H1 (cell line): ENCODE measurements around the gene GPC2.

Experiments
- CEBPB ChIP-seq: IDR thresholded peaks from 2 replicates; pipeline ENCODE4 v1.6.1; 2012; ENCODE audit warnings: low read depth, low read length
- CHD1 ChIP-seq: IDR thresholded peaks from 2 replicates; pipeline ENCODE4 v1.6.1; 2012; ENCODE audit warnings: low read depth, low read length, improper control_type of control experiment
- CTCF ChIP-seq, 3 experiments: IDR thresholded peaks; 1 replicate in 2 of 3; 2 replicates in 1 of 3; pipeline versions ENCODE4 v1.5.1 to v1.6.1; 2011; ENCODE audit warnings: low read length in 3 of 3, mild to moderate bottlenecking in 3 of 3, inconsistent platforms in 2 of 3, low read depth in 1 of 3, moderate library complexity in 1 of 3; ENCODE audit not compliant: insufficient read depth in 1 of 3; ENCODE audit errors: control extremely low read depth in 1 of 3
- EP300 ChIP-seq, 2 experiments: IDR thresholded peaks; 1 replicate in 1 of 2; 2 replicates in 1 of 2; pipeline ENCODE4 v1.6.1; 2011 to 2012; ENCODE audit warnings: low read depth in 2 of 2, low read length in 2 of 2, mild to moderate bottlenecking in 2 of 2, borderline replicate concordance in 1 of 2, inconsistent platforms in 1 of 2, moderate library complexity in 1 of 2
- EZH2 ChIP-seq: fragments of 200-600 bp; sonication (generic); IDR thresholded peaks from 2 replicates; pipeline ENCODE4 v1.7.1; 2012; ENCODE audit warnings: low read depth, mild to moderate bottlenecking, moderate library complexity, low read length, inconsistent platforms; ENCODE audit not compliant: severe bottlenecking
- HDAC2 ChIP-seq, 2 experiments: fragments of 300-600 bp in 1 of 2; sonication (generic) in 1 of 2; IDR thresholded peaks; 2 replicates each; pipeline ENCODE4 v1.6.1; 2011 to 2012; ENCODE audit warnings: low read depth in 2 of 2, low read length in 2 of 2, mild to moderate bottlenecking in 2 of 2, moderate library complexity in 2 of 2, borderline replicate concordance in 1 of 2, inconsistent platforms in 1 of 2
- KDM1A ChIP-seq: fragments of 200-600, 300-600 bp; sonication (generic); IDR thresholded peaks from 2 replicates; pipeline ENCODE4 v1.7.1; 2016; ENCODE audit warnings: mild to moderate bottlenecking, low read length, borderline replicate concordance
- POLR2A ChIP-seq, 2 experiments: IDR thresholded peaks; 1 replicate in 1 of 2; 2 replicates in 1 of 2; pipeline ENCODE4 v1.6.1; 2011; ENCODE audit warnings: low read depth in 2 of 2, low read length in 2 of 2, mild to moderate bottlenecking in 2 of 2; ENCODE audit errors: control extremely low read depth in 1 of 2
- POLR2AphosphoS5 ChIP-seq: IDR thresholded peaks from 2 replicates; pipeline ENCODE4 v1.6.1; 2011; ENCODE audit warnings: low read depth, low read length
- SIN3A ChIP-seq, 2 experiments: IDR thresholded peaks in 1 of 2; conservative IDR thresholded peaks in 1 of 2; 2 replicates each; pipeline ENCODE4 v1.6.1; 2011 to 2012; ENCODE audit warnings: low read length in 2 of 2, improper control_type of control experiment in 1 of 2, low read depth in 1 of 2, mild to moderate bottlenecking in 1 of 2
- SUZ12 ChIP-seq: fragments of 200-600 bp; sonication (generic); IDR thresholded peaks from 2 replicates; pipeline ENCODE4 v1.6.1; 2012; ENCODE audit warnings: mild to moderate bottlenecking, inconsistent platforms, low read length, moderate library complexity, mixed read lengths
- YY1 ChIP-seq: IDR thresholded peaks from 2 replicates; pipeline ENCODE4 v1.6.1; 2011; ENCODE audit warnings: low read depth, mild to moderate bottlenecking, low read length

GRCh38 chr7:100208911-100209408 lies 31.8 kb upstream of the GPC2 start:
- TF ChIP-seq HDAC2 (IDR thresholded peaks at IDR 0.05; ENCODE audit: borderline replicate concordance in 1 of 2, low read depth in 2 of 2, low read length in 2 of 2) (no peak), POLR2AphosphoS5 (no peak), SUZ12 (no peak), CTCF (IDR thresholded peaks at IDR 0.05; ENCODE audit: control extremely low read depth in 1 of 3, insufficient read depth in 1 of 3, low read depth in 1 of 3, low read length in 3 of 3) (no peak), KDM1A (no peak), EP300 (IDR thresholded peaks at IDR 0.05; ENCODE audit: borderline replicate concordance in 1 of 2, low read depth in 2 of 2, low read length in 2 of 2) (no peak), SIN3A (conservative IDR thresholded peaks at IDR 0.05 in 1 of 2, IDR thresholded peaks at IDR 0.05 in 1 of 2; ENCODE audit: low read depth in 1 of 2, low read length in 2 of 2) (no peak), CHD1 (no peak), CEBPB (no peak), POLR2A (IDR thresholded peaks at IDR 0.05; ENCODE audit: control extremely low read depth in 1 of 2, low read depth in 2 of 2, low read length in 2 of 2) (no peak), EZH2 (no peak), YY1 (no peak)
